Osteocyte (in vitro differentiated cells): ENCODE measurements around the gene NRCAM. TPM values are rescaled to one million over a fixed set of nuclear protein-coding genes. Genes with fewer than 3 reads are reported as not detected.

Experiments
- DNase-seq: peaks from one replicate; pipeline ENCODE4 v3.0.0; 2021; ENCODE audit warnings: mixed read lengths; ENCODE audit not compliant: unreplicated experiment; ENCODE audit errors: extremely low spot score
- H3K27ac Mint-ChIP-seq: one replicate; pipeline ENCODE4 v1.8.0; 2021; ENCODE audit warnings: mild to moderate bottlenecking, mixed read lengths; ENCODE audit not compliant: unreplicated experiment
- H3K27me3 Mint-ChIP-seq: one replicate; pipeline ENCODE4 v1.8.0; 2021; ENCODE audit warnings: mixed read lengths; ENCODE audit not compliant: unreplicated experiment
- H3K36me3 Mint-ChIP-seq: one replicate; pipeline ENCODE4 v1.8.0; 2021; ENCODE audit warnings: mixed read lengths; ENCODE audit not compliant: unreplicated experiment
- H3K4me1 Mint-ChIP-seq: one replicate; pipeline ENCODE4 v1.8.0; 2021; ENCODE audit warnings: mixed read lengths; ENCODE audit not compliant: unreplicated experiment
- H3K4me3 Mint-ChIP-seq: one replicate; pipeline ENCODE4 v1.8.0; 2021; ENCODE audit warnings: mild to moderate bottlenecking, moderate library complexity, mixed read lengths; ENCODE audit not compliant: unreplicated experiment
- H3K9me3 Mint-ChIP-seq: one replicate; pipeline ENCODE4 v1.8.0; 2021; ENCODE audit warnings: mixed read lengths; ENCODE audit not compliant: unreplicated experiment
- CTCF ChIP-seq: fragments of 200-600 bp; sonication (generic); IDR thresholded peaks from 2 replicates; pipeline ENCODE4 v1.5.0; 2021; ENCODE audit warnings: antibody characterized with exemption, mild to moderate bottlenecking, moderate library complexity
- total RNA-seq: library from RNA; stranded (reverse); gene quantifications from 2 replicates; pipeline ENCODE4 v1.2.1, GENCODE V29; 2021

NRCAM gene
- total RNA-seq, 1 donor from 2014 or later: 81.8 TPM

GRCh38 chr7:108286290-108286904, 169.8 kb downstream of the NRCAM start:
- DNase-seq: no peak
- no peak overlapping the region for H3K4me3 Mint-ChIP-seq

GRCh38 chr7:108285778-108286177, 170.5 kb downstream of the NRCAM start:
- Mint-ChIP-seq H3K27me3 (no peaks in the 10 kb centered on the region), H3K9me3 (peaks cover 4% of the 10 kb centered on the region), H3K4me3 (no peak overlapping the region), H3K36me3 (peaks cover 11% of the 10 kb centered on the region), H3K4me1 (peaks cover 45% of the 10 kb centered on the region), H3K27ac (no peak overlapping the region)
- DNase-seq: no peak
- TF ChIP-seq CTCF: no peak

More at GRCh38 chr7:108286290-108286904, 169.8 kb downstream of the NRCAM start:
- Mint-ChIP-seq H3K27ac (no peak overlapping the region), H3K9me3 (peaks cover 4% of the 10 kb centered on the region), H3K36me3 (peaks cover 11% of the 10 kb centered on the region), H3K27me3 (no peaks in the 10 kb centered on the region), H3K4me1 (peaks cover 49% of the 10 kb centered on the region)
- no peak for TF ChIP-seq CTCF

GRCh38 chr7:108285003-108285368, 171.2 kb downstream of the NRCAM start:
- Mint-ChIP-seq H3K4me1 (peaks cover 39% of the 10 kb centered on the region), H3K27me3 (no peaks in the 10 kb centered on the region), H3K36me3 (peaks cover 11% of the 10 kb centered on the region), H3K4me3 (no peak overlapping the region), H3K9me3 (peaks cover 4% of the 10 kb centered on the region), H3K27ac (peak overlapping the region; percentile 7)
- no peak for TF ChIP-seq CTCF
- no peak for DNase-seq

- peaks cover 4% of the 10 kb centered on the region for H3K9me3 Mint-ChIP-seq
- no peaks in the 10 kb centered on the region for H3K27me3 Mint-ChIP-seq
- no peak overlapping the region for H3K4me3 Mint-ChIP-seq
- peaks cover 37% of the 10 kb centered on the region for H3K4me1 Mint-ChIP-seq
- TF ChIP-seq CTCF: no peak
- H3K27ac Mint-ChIP-seq: peak overlapping the region; percentile 7
- DNase-seq: no peak
- peaks cover 11% of the 10 kb centered on the region for H3K36me3 Mint-ChIP-seq
Measured at GRCh38 chr7:108284349-108285002, 171.8 kb downstream of the NRCAM start.

GRCh38 chr7:108283252-108283651, 173.0 kb downstream of the NRCAM start:
- TF ChIP-seq CTCF: no peak
- H3K27ac Mint-ChIP-seq: no peak overlapping the region
- peaks cover 11% of the 10 kb centered on the region for H3K36me3 Mint-ChIP-seq
- H3K27me3 Mint-ChIP-seq: no peaks in the 10 kb centered on the region
- H3K4me1 Mint-ChIP-seq: peaks cover 37% of the 10 kb centered on the region
- H3K4me3 Mint-ChIP-seq: no peak overlapping the region
- DNase-seq: no peak
- peaks cover 4% of the 10 kb centered on the region for H3K9me3 Mint-ChIP-seq
